Fibroblast of peridontal ligament (primary cell): ENCODE data around the gene OBP2B.
"Not testable (repeated sequence)": the region's sequence is repeated elsewhere in the genome, so short reads cannot be mapped to it uniquely, and the experiment has no call there.

Source experiments
- DNase-seq: peaks from one replicate; pipeline ENCODE4 v3.0.0-alpha.2; 2010; ENCODE audit errors: extremely low read depth

The OBP2B gene

GRCh38 chr9:133238851-133239532, 29.9 kb upstream of the OBP2B start:
- DNase-seq, result peak; percentile 15

- DNase-seq, result peak; percentile 17
Observed at GRCh38 chr9:133238272-133238850, 29.3 kb upstream of the OBP2B start.

GRCh38 chr9:133237035-133237731, 28.1 kb upstream of the OBP2B start:
- peak; percentile 79 for DNase-seq

- DNase-seq, result not testable (repeated sequence)
Observed at GRCh38 chr9:133236291-133237034, 27.4 kb upstream of the OBP2B start.

- no peak for DNase-seq
Observed at GRCh38 chr9:133235549-133236222, 26.6 kb upstream of the OBP2B start.

GRCh38 chr9:133234577-133235322, 25.7 kb upstream of the OBP2B start:
- DNase-seq, result no peak

GRCh38 chr9:133233681-133234432, 24.8 kb upstream of the OBP2B start:
- DNase-seq, result no peak

- DNase-seq, result not testable (repeated sequence)
Observed at GRCh38 chr9:133231934-133232568, 23.0 kb upstream of the OBP2B start.

- not testable (repeated sequence) for DNase-seq
Observed at GRCh38 chr9:133230514-133230913, 21.5 kb upstream of the OBP2B start.

- no peak for DNase-seq
Observed at GRCh38 chr9:133230093-133230492, 21.0 kb upstream of the OBP2B start.

GRCh38 chr9:133228474-133229193, 19.6 kb upstream of the OBP2B start:
- DNase-seq, result not testable (repeated sequence)

- DNase-seq, result not testable (repeated sequence)
Observed at GRCh38 chr9:133227996-133228395, 18.9 kb upstream of the OBP2B start.

GRCh38 chr9:133227242-133227860, 18.3 kb upstream of the OBP2B start:
- DNase-seq, result no peak

GRCh38 chr9:133226219-133227171, 17.4 kb upstream of the OBP2B start:
- no peak for DNase-seq

- DNase-seq, result no peak
Observed at GRCh38 chr9:133225171-133226011, 16.3 kb upstream of the OBP2B start.

- no peak for DNase-seq
Observed at GRCh38 chr9:133224762-133225161, 15.7 kb upstream of the OBP2B start.
